ENCODE measurements around the gene KPNA2.
"Not testable (repeated sequence)": the region's sequence is repeated elsewhere in the genome, so short reads cannot be mapped to it uniquely, and the experiment has no call there.

Gene KPNA2

DNA sequence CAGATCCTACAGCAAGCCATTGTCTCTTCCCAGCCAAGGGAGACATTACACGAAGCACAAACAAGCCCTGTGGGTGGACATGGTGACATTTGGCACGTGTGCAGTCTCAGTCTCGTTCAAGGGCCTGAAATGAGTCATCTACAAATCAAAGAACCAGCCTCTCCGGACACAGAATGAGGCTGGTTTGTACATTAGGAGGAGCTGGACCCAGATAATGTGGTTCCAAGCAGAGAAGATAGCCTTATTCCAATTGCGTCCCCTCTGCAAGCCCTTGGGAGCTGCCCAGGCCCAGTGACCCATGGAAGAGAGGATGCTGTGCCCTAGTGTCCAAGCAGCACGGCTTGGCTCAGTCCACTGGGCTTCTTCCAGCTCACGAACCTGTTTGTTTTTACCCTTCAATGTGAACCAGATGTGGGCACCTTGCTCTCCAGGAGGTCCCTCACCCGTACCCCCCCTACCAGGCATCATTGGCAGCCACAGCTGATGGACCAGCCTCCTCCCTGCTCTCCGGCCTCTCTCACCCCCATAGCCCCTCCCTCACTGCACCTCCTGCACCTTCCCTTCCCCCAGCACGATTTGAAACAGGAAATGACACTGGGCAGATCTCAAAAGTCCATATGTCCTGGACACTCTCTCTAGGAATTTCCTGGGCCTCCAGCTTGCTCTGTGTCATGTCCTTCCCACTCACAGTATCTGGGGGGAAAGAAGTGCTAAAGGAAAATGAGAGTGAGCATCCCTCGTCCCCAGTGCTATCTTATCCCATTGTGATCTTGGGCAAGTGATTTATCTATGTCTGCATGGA is 26.2 kb downstream of the KPNA2 start:
- DNase-seq, result no peak

DNA sequence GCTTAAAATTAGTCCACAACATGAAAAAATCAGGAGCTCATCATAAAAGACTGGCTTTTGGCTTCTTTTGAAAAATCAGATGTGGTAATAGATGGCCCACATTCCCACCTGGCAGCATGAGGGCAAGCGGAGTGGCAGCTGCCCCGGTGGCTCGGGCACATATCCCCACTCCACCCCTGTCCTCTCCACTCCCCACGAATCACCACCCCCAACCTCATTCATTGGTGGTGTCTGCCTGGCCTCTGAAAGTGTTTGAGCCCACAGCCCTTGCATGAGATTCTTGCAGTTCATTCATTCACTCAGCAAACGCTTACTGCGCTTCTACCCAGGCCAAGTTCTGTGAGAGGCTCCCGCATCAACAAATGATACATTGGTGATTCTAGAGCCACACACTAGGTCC is 29.8 kb downstream of the KPNA2 start:
- not testable (repeated sequence) for DNase-seq

DNA sequence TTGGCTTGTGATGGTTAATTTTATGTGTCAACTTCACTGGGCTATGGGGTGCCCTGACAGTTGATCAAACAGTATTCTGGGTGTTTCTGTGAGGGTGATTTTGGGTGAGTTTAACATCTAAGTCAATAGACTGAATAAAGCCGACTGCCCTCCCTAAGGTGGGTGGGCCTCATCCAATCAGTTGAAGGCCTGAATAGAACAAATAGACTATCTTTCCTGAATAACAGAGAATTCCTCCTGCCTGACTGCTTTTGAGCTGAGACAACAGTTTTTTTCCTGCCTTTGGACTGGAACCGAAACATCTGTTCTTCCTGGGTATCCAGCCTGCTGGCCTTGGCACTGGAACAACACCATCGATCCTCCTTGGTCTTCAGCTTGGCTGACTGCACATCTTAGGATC is 33.0 kb downstream of the KPNA2 start:
- not testable (repeated sequence) for DNase-seq

DNA sequence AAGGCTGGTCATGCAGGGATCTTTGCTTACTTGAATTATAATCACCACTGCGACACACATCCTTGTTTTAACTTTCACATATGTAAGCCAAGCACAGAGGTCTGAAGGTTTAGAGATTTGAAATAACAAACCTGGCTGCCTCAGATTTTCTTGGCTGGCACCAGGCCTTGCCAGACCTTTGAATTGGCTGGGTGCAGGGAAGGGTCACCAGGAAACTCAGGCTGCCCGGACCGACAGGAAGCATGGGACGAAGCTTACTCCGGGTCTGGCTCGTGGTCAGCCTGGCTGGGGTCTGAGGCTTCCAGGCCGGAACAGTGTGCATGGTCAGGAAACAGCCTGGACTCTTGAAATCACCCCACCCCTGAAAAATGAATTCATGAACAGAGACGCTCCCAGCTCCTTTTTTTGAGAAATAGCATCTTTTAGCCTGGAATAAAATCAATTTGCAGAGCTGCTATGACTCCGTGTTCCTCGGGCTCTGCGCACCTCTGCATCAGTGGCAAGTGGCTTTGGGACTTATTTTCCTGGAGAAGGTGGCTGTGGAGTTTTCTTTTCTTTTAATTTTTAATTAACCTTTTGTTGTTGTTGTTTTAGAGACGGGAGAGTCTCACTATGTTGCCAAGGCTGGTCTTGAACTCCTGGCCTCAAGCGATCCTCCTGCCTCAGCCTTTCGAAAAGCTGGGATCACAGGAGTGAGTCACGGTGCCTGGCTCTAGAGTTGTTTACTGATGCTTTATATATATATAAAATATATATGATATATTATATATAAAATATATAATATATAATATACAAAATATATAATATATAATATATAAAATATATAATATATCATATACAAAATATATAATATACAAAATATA is 35.3 kb downstream of the KPNA2 start:
- DNase-seq, result not testable (repeated sequence)

DNA sequence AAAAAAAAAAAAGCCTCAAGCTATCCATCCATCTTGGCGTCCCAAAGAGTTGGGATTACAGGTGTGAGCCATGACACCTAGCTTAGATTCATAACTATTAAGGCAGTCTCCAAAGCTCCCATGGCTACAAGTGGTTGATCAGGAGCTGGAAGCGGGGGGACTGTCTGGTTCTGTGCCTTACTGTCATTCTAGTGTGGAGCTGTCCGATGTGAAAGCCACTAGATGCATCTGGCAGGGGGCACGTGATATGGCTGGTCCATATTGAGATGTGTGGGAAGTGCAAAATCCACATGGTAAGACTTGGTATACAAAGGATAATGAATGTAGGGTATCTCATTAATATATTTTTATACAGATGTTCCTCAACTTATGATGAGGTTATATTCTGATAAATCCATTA is 38.7 kb downstream of the KPNA2 start:
- no peak for DNase-seq

DNA sequence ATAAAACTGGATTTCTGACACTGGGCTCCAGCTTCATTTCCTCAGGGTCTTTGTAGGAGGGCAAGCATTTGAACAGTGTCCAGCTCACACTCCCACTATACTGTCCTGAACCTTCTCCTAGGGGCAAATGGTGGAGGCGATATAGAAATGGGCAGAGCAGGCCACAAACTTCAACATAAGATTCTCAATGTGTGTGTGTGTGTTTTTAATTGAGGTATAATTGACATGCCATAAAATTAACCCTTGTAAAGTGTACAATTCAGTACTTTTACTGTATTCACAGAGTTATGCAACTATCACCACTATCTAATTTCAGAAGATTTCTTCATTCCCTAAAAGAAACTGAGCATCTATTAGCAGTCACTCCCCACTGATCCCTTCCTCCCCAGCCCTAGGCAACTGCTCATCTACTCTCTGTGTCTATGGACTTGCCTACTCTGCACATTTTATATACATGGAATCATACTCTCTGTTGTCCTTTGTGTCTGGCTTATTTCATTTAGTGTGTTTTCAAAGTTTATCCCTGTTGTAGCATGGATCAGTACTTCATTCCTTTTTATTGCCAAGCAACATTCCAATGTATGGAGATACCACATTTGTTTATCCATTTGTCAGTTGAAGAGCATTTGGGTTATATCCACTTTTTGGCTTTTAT is 40.5 kb downstream of the KPNA2 start:
- DNase-seq, result not testable (repeated sequence)

DNA sequence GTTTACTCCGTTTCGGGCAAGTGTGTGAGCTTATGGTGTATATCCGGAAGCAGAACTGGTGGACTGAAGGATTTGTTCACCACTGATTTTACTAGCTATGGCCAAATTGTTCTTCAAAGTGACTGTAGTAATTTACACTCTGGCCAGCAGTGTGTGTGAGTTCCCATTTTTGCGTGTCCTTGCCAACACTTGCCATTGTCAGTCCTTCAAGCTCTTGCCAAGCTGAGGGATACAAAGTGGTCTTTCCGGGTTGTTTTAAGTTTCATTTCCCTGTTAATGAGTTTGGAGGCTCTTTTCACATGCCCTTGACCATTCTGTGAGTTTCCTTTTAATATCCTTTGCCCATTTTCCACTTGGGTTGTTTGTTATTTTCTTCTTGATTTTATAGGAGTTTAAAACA is 42.0 kb downstream of the KPNA2 start:
- not testable (repeated sequence) for DNase-seq

DNA sequence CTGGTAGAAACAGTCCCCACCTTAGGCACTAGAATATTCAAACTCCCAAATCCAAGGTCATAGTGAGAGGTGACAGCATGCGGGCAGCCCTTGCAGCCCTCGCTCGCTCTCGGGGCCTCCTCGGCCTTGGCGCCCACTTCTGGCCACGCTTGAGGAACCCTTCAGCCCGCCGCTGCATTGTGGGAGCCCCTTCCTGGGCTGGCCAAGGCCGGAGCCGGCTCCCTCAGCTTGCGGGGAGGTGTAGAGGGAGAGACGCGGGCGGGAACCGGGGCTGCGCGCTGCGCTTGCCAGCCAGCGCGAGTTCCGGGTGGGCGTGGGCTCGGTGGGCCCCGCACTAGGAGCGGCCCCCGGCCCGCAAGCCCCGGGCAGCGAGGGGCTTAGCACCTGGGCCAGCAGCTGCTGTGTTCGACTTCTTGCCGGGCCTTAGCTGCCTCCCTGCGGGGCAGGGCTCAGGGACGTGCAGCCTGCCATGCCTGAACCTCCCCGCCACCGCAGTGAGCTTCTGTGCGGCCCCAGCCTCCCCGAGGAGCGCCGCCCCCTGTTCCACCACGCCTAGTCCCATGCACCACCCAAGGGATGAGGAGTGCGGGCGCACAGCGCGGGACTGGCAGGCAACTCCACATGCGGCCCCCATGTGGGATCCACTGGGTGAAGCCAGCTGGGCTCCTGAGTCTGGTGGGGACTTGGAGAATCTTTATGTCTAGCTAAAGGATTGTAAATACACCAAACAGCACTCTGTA is 45.0 kb downstream of the KPNA2 start:
- DNase-seq, result no peak

DNA sequence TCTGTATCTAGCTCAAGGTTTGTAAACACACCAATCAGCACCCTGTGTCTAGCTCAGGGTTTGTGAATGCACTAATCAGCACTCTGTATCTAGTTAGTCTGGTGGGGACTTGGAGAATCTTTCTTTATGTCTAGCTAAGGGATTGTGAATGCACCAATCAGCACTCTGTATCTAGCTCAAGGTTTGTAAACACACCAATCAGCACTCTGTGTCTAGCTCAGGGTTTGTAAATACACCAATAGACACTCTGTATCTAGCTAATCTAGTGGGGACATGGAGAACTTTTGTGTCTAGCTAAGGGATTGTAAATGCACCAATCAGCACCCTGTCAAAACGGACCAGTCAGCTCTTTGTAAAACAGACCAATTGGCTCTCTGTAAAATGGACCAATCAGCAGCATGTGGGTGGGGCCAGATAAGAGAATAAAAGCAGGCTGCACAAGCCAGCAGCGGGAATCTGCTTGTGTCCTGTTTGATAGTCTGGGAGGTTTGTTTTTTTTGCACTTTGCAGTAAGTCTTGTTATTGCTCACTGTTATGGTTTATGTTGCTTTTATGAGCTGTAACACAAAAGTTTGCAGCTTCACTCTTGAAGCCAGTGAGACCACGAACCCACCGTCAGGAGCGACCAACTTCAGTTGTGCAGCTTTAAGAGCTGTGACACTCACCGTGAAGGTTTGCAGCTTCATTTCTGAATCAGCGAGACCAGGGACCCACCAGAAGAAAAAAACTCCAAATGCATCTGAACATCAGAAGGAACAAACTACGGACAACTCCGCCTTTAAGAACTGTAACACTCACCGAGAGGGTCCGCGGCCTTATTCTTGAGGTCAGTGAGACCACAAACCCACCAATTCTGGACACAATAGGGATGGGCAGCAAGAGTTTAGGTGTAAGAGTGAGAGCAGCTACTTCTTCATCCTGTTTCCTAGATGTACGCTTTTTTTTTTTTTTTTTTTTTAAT is 46.0 kb downstream of the KPNA2 start:
- DNase-seq, result not testable (repeated sequence)

DNA sequence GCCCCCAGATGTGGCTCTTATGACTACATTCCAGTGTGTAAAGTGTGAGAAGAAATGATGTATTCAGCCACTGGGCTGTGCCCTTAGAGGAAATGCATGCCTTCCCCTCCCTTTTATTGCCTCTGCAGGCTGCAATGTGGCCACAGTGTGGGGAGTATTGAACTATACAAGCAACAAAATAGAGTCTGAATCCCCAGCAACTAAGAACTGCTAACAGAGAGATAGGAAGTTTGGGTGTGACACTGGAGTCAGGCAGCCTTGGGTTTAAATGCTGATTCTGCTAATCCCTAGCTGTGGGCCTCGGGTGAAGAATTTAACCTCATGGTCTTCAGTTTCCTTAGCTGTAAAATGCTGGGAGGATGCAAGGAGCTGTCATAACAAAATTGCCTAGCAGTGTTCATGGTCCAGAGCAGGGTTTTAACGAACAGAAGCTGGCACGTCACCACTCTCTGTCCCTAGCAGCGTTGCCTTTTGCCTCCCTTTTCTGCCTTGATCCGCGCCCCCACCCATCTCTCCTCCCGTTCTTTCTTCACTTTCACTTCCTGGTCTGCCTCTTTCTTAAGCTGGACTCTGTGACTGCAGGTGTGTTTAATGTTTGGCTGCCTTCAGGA is 50.3 kb downstream of the KPNA2 start:
- DNase-seq, result no peak

DNA sequence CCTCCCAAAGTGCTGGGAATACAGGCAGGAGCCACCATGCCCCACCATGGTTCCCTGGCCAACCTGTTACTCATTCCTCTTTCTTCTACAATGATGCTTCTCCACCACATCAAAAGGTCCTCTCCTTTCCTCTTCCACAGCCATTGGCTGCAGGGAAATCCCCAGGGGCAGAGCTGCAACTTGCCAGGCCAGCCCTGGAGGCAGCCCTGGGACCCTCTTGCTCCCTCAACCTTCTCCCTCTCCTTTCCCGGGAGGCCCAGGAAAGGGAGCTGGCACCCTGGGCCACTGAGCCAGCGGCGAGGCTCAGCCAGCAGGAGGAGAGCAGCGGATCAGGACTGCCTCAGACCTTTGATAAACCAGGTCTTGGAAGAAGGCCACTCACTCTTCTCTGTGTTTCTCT is 51.1 kb downstream of the KPNA2 start:
- DNase-seq, result not testable (repeated sequence)

DNA sequence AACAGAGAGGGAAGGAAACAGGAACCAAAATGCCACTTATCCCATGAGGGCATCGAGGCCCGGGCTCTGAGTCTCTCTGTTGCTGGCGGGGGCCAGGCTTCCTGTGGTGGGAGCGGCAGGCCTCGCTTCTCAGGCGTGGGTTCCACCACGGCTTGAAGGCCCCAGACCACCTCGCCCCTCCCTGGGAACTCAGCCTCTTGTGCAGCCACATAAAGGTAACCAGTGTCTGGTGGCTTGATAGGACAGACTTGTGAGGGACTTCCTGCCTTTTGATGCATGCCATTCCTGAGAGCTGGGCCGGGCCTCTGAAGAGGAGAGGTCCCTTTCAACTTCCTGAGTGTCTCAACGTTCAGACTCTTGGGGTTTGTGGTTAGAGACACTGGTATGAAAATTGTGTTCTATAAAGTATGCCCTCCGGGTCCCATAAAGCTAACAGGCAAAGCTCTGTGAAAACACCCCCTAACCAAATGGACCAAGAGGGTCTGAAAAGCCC is 51.6 kb downstream of the KPNA2 start:
- DNase-seq, result not testable (repeated sequence)

DNA sequence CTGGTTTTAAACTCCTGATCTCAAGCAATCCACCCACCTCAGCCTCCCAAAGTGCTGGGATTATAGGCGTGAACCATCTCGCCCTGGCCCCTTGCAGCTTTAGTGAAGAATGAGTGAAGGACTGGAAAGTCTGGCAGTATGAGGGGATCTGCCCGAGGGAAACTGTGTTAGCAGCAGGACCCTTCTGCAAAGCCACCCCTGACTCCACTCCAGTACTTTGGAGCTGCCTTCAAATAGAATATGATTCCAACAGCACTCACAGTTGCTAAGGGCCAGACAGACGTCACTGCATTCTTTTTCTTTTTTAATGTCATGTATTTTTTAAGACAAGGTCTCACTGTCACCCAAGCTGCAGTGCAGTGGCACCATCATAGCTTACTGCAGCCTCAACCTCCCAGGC is 52.3 kb downstream of the KPNA2 start:
- DNase-seq, result no peak

DNA sequence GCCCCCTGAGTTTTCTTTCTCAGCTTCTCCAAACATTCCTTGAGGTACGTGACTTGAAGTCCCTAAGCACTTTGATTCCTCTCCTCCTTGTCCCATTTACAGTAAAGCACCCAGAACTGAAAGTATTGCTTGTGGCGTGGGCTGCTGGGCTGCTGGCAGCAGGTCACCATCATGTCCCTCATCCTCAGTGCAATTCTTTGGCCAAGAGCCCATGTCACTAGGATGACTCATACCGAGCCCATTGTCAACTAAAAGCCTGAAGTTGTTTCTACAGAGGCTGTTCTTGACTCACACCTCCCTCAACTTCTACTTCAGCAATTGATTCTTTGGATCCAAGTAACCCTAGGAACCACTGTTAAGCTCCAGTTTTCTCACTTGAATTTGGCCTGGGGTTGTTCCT is 54.3 kb downstream of the KPNA2 start:
- no peak for DNase-seq

DNA sequence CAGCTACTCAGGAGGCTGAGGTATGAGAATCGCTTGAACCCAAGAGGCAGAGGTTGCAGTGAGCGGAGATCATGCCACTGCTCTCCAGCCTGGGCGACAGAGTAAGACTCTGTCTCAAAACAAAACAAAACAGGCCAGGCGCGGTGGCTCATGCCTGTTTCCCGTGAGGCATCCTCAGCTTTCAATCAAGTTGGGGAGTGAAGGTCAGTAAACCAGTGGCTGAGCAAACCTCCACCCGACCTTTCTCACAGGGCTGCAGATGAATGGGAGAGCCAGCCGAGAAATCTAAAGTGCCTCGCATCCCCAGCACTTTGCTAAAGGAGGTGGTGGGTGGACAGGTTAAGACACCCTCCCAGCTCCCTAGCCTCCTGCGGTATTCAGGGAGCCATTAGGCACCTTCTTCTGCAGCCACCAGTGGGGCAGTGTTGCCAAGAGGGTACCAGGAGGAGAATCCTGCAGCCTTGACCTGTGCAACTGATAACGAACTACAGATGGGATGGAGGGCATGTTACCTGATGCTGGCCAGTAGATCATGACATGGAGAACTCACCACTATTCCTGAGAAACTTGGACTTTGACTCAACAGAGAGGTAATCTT is 59.0 kb downstream of the KPNA2 start:
- no peak for DNase-seq

DNA sequence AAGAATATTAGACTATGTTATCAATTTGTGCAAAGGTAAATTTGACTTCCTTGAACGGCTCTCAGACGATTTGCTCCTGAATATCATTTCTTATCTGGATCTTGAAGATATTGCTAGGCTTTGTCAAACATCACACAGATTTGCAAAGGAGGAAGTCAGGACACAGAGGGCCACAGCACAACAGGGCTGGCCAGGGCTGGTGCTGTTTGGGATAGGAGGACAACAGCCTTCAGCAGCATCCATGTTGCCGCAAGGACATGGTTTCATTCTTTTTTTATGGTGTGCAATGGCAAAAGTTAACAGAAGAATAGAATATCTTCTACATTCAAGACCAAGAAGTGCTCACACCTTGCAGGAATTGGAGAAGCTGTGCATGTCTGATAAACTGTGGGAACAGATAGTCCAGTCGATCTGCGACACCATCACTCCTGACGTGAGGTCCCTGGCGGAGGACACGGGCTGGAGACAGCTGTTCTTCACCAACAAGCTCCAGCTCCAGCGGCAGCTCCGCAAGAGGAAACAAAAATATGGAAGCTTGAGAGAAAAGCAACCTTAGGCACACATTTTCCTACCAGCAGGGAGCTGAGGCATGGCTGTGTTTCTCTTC is 59.8 kb downstream of the KPNA2 start:
- DNase-seq, result no peak

DNA sequence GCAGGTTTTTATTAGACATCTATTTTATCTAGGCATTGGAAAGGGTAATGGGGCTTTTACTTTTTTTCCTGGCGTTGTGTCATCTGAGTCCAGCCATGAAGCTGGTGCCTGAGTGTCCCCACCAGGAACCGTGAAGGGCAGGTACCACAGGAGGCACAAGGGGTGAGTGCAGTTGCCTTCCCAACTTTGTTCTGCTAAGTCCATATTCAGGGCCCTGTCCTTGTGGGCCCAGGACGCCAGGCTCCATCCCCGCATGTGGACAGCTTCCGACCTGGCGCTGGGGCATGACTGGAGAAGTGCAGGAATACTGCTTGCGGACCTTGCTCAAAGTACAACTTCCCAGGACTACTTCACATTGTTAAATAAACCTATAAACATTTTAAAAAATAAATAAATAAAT is 60.6 kb downstream of the KPNA2 start:
- no peak for DNase-seq
